ENCODE data around the gene KLHL29. TPM values are rescaled to one million over a fixed set of nuclear protein-coding genes. Genes with fewer than 3 reads are reported as not detected.

KLHL29 gene
- total and polyA plus RNA-seq, 2 of the 13 experiments (the other 11 are each of a cell fraction or from before 2014, with no cell fraction given): 0.01 TPM; not detected in 1

GRCh38 chr2:23417310-23417709 is 32.3 kb downstream of the KLHL29 start:
- Histone ChIP-seq H3K4me3 (replicated peaks in 1 of 3; ENCODE audit: insufficient read depth in 1 of 3, low read depth in 2 of 3, low read length in 3 of 3) (no peak overlapping the region), H3K4me1 (ENCODE audit: insufficient read depth, low read length) (no peaks in the 10 kb centered on the region), H3K4me2 (ENCODE audit: low read depth, low read length) (no peak overlapping the region), H3K79me2 (ENCODE audit: insufficient read depth, low read length) (no peaks in the 10 kb centered on the region), H3K27ac (ENCODE audit: extremely low read length, insufficient read depth, low read length) (no peak overlapping the region), H3K9ac (ENCODE audit: insufficient read depth, low read depth, low read length) (no peak overlapping the region), H3K36me3 (replicated peaks in 1 of 2; ENCODE audit: control insufficient read depth in 1 of 2, insufficient read depth in 2 of 2, low read length in 2 of 2) (no peaks in the 10 kb centered on the region), H4K20me1 (ENCODE audit: insufficient read depth, low read length) (no peaks in the 10 kb centered on the region), H3K27me3 (ENCODE audit: control insufficient read depth in 1 of 2, insufficient read depth in 2 of 2, low read length in 2 of 2) (no peaks in the 10 kb centered on the region; a peak in 1 of 5 replicates), H3K9me3 (ENCODE audit: low read length) (no peaks in the 10 kb centered on the region), H2AFZ (ENCODE audit: low read length) (no peak overlapping the region)
- CTCF ChIA-PET (ENCODE audit: low intra/inter-chr PET ratio, low total read pairs): no interaction called here
- BruUV-seq (replicated peaks): no TSS peak
- TF ChIP-seq PHF20 (CRISPR knock-in tag; IDR thresholded peaks at IDR 0.05): no peak
- TF ChIP-seq JUND (CRISPR knock-in tag; IDR thresholded peaks at IDR 0.05): no peak
- no peak for TF ChIP-seq ZNF646 (CRISPR knock-in tag; IDR thresholded peaks at IDR 0.05)
- TF ChIP-seq ZNF569 (CRISPR knock-in tag; IDR thresholded peaks at IDR 0.05; ENCODE audit: borderline replicate concordance): no peak
- TF ChIP-seq ZNF790 (CRISPR knock-in tag; IDR thresholded peaks at IDR 0.05; ENCODE audit: borderline replicate concordance): no peak
- POLR2A ChIA-PET: no interaction called here
- ATAC-seq: no peak
- no peak for DNase-seq (ENCODE audit: low spot score)
- 46% methylated on average over 12 of the region's 12 CpGs for WGBS (ENCODE audit: low lambda C conversion rate)
- no peak for FAIRE-seq
- intact Hi-C loops (cut with micrococcal nuclease; ENCODE audit: unreplicated experiment) (no loop called here), in situ Hi-C loops (cut with HindIII; ENCODE audit: extremely low pct_ligation_motif_present, low pct_unique_long_range_greater_than_20kb) (no loop called here)

Measured in HepG2 (cell line).